DOHH2 (cell line): Measurements from ENCODE around the gene GCNA.
"Not testable (repeated sequence)": the region's sequence is repeated elsewhere in the genome, so short reads cannot be mapped to it uniquely, and the experiment has no call there.

Experiments
- H3F3A ChIP-seq: fragments of 200-600 bp; sonication (generic), shearing (Covaris generic); 2 replicates; pipeline ENCODE4 v1.6.0; 2016; ENCODE audit warnings: antibody characterized with exemption, mild to moderate bottlenecking; ENCODE audit not compliant: control insufficient read depth, insufficient read depth
- H3K27ac ChIP-seq: fragments of 200-600 bp; sonication (generic); 2 replicates; pipeline ENCODE4 v1.5.1; 2014; ENCODE audit warnings: low read depth, mild to moderate bottlenecking, low read length, moderate library complexity
- H3K27me3 ChIP-seq: fragments of 200-600 bp; sonication (generic); 2 replicates; pipeline ENCODE4 v1.6.1; 2014; ENCODE audit warnings: mild to moderate bottlenecking, low read length, mixed read lengths; ENCODE audit not compliant: control insufficient read depth
- H3K36me3 ChIP-seq: fragments of 200-600 bp; sonication (generic); 2 replicates; pipeline ENCODE4 v1.6.1; 2014; ENCODE audit warnings: mild to moderate bottlenecking, low read length, moderate library complexity, mixed read lengths; ENCODE audit not compliant: control insufficient read depth
- H3K4me1 ChIP-seq: fragments of 200-600 bp; sonication (generic); 2 replicates; pipeline ENCODE4 v1.6.1; 2014; ENCODE audit warnings: mild to moderate bottlenecking, low read length, mixed read lengths; ENCODE audit not compliant: control insufficient read depth
- H3K4me2 ChIP-seq: fragments of 200-600 bp; sonication (generic); 2 replicates; pipeline ENCODE4 v1.6.0; 2014; ENCODE audit warnings: mild to moderate bottlenecking, low read length, moderate library complexity
- H3K4me3 ChIP-seq: fragments of 200-600 bp; sonication (generic); 2 replicates; pipeline ENCODE4 v1.5.1; 2014; ENCODE audit warnings: mild to moderate bottlenecking, low read length, mixed read lengths
- H3K79me2 ChIP-seq: fragments of 200-600 bp; sonication (generic); 2 replicates; pipeline ENCODE4 v1.6.1; 2014; ENCODE audit warnings: mild to moderate bottlenecking, low read length, mixed read lengths; ENCODE audit not compliant: control insufficient read depth
- H3K9me2 ChIP-seq: fragments of 200-600 bp; sonication (generic); replicated peaks from 2 replicates; pipeline ENCODE4 v1.6.1; 2014; ENCODE audit warnings: mild to moderate bottlenecking, low read length, mixed read lengths; ENCODE audit not compliant: control insufficient read depth
- H3K9me3 ChIP-seq: fragments of 200-600 bp; sonication (generic); 2 replicates; pipeline ENCODE4 v1.6.1; 2014; ENCODE audit warnings: antibody characterized with exemption, low read length, mixed read lengths; ENCODE audit not compliant: control insufficient read depth, insufficient read depth
- H4K20me1 ChIP-seq: fragments of 200-600 bp; sonication (generic); 2 replicates; pipeline ENCODE4 v1.6.0; 2014; ENCODE audit warnings: low read depth, mild to moderate bottlenecking, antibody characterized with exemption, low read length, moderate library complexity; ENCODE audit not compliant: control insufficient read depth, insufficient read depth
- CTCF ChIP-seq: fragments of 200-600 bp; sonication (generic); IDR thresholded peaks from one replicate; pipeline ENCODE4 v1.5.1; 2014; ENCODE audit warnings: antibody characterized with exemption, mild to moderate bottlenecking, low read depth, low read length; ENCODE audit not compliant: poor library complexity, severe bottlenecking
- EZH2phosphoT487 ChIP-seq: fragments of 200-600 bp; sonication (generic); IDR thresholded peaks from 2 replicates; pipeline ENCODE4 v1.6.1; 2017; ENCODE audit warnings: borderline replicate concordance, mild to moderate bottlenecking, antibody characterized with exemption, low read length, moderate library complexity, mixed read lengths

The GCNA gene

GRCh38 chrX:71579990-71580380 is 1.7 kb downstream of the GCNA start:
- peaks cover 21% of the 10 kb centered on the region for H3K36me3 ChIP-seq
- H3K27me3 ChIP-seq: no peaks in the 10 kb centered on the region
- H3F3A ChIP-seq: no peaks in the 10 kb centered on the region
- H4K20me1 ChIP-seq: no peaks in the 10 kb centered on the region
- no peak overlapping the region for H3K4me2 ChIP-seq
- TF ChIP-seq EZH2phosphoT487 (no peak), CTCF (no peak)
- H3K4me3 ChIP-seq: no peak overlapping the region
- H3K9me2 ChIP-seq: no peaks in the 10 kb centered on the region
- H3K4me1 ChIP-seq: no peaks in the 10 kb centered on the region
- H3K9me3 ChIP-seq: no peaks in the 10 kb centered on the region
- no peaks in the 10 kb centered on the region for H3K79me2 ChIP-seq
- H3K27ac ChIP-seq: no peak overlapping the region

GRCh38 chrX:71581210-71581609 is 3.0 kb downstream of the GCNA start:
- Histone ChIP-seq H3K4me3 (no peak overlapping the region), H3K36me3 (peaks cover 12% of the 10 kb centered on the region), H3F3A (no peaks in the 10 kb centered on the region; the same call in 1 of the 2 replicates), H3K79me2 (no peaks in the 10 kb centered on the region), H3K27ac (no peak overlapping the region), H3K9me2 (no peaks in the 10 kb centered on the region), H3K9me3 (no peaks in the 10 kb centered on the region), H4K20me1 (no peaks in the 10 kb centered on the region), H3K27me3 (no peaks in the 10 kb centered on the region), H3K4me2 (no peak overlapping the region), H3K4me1 (no peaks in the 10 kb centered on the region)
- TF ChIP-seq EZH2phosphoT487 (no peak), CTCF (no peak)

- H3K36me3 ChIP-seq: no peaks in the 10 kb centered on the region
- no peaks in the 10 kb centered on the region for H3K9me3 ChIP-seq
- H3K4me3 ChIP-seq: no peak overlapping the region
- no peak overlapping the region for H3K27ac ChIP-seq
- H3K4me1 ChIP-seq: no peaks in the 10 kb centered on the region
- H3K79me2 ChIP-seq: no peaks in the 10 kb centered on the region
- H4K20me1 ChIP-seq: no peaks in the 10 kb centered on the region
- H3K27me3 ChIP-seq: no peaks in the 10 kb centered on the region
- no peaks in the 10 kb centered on the region; the same call in 1 of the 2 replicates for H3F3A ChIP-seq
- H3K9me2 ChIP-seq: no peaks in the 10 kb centered on the region
- no peak for TF ChIP-seq CTCF
- TF ChIP-seq EZH2phosphoT487: no peak
- no peak overlapping the region for H3K4me2 ChIP-seq
Observed at GRCh38 chrX:71586929-71587328, 8.7 kb downstream of the GCNA start.

- not testable (repeated sequence) for H3K9me3 ChIP-seq, H3K36me3 ChIP-seq, H3K4me3 ChIP-seq, H3F3A ChIP-seq, H3K79me2 ChIP-seq, H3K9me2 ChIP-seq, H3K27ac ChIP-seq, H3K27me3 ChIP-seq, H3K4me1 ChIP-seq, H4K20me1 ChIP-seq, H3K4me2 ChIP-seq
Observed at GRCh38 chrX:71593210-71593609, 15.0 kb downstream of the GCNA start.
